H1 (cell line): ENCODE results near the gene CCL1. TPM values are rescaled to one million over a fixed set of nuclear protein-coding genes. Genes with fewer than 3 reads are reported as not detected.

Experiments used
- CTCF ChIA-PET: fragments of 300-600 bp; sonication (Branson Sonifier 250); formaldehyde crosslinking; loops from one replicate; lab custom pipeline; 2021; ENCODE audit not compliant: partially characterized antibody; lab: Charles Lee
- POLR2A ChIA-PET: fragments of 300-600 bp; sonication (Branson Sonifier 250); formaldehyde crosslinking; loops from one replicate; lab custom pipeline; 2021; ENCODE audit warnings: inconsistent platforms; ENCODE audit not compliant: partially characterized antibody; lab: Charles Lee
- DNase-seq, 2 experiments: peaks; one replicate each; pipeline versions ENCODE4 v3.0.0 to v3.0.0-alpha.2; 2010 to 2022; ENCODE audit warnings: low spot score in 2 of 2, low read depth in 1 of 2, mixed read lengths in 1 of 2
- FAIRE-seq: peaks from 2 replicates; lab custom pipeline; 2011; peaks lifted over from hg19 to GRCh38; lab: Jason Lieb, UNC
- H2AFZ ChIP-seq: 2 replicates; pipeline ENCODE4 v1.8.1; 2012; ENCODE audit warnings: low read length, inconsistent platforms
- H2AK5ac ChIP-seq: 2 replicates; pipeline ENCODE4 v1.6.1; 2013; ENCODE audit warnings: low read depth, low read length
- H2BK120ac ChIP-seq: replicated peaks from 2 replicates; pipeline ENCODE3; 2013; ENCODE audit warnings: low read depth, low read length, inconsistent platforms
- H2BK12ac ChIP-seq: 2 replicates; pipeline ENCODE4 v1.6.1; 2013; ENCODE audit warnings: low read depth, low read length
- H2BK15ac ChIP-seq: 2 replicates; pipeline ENCODE4 v1.6.1; 2013; ENCODE audit warnings: low read length
- H2BK20ac ChIP-seq: 2 replicates; pipeline ENCODE4 v1.6.1; 2013; ENCODE audit warnings: low read length
- H2BK5ac ChIP-seq: 2 replicates; pipeline ENCODE4 v1.6.1; 2013; ENCODE audit warnings: low read depth, low read length
- H3K14ac ChIP-seq: 2 replicates; pipeline ENCODE4 v1.6.1; 2013; ENCODE audit warnings: inconsistent platforms; ENCODE audit not compliant: insufficient read length
- H3K18ac ChIP-seq: 2 replicates; pipeline ENCODE4 v1.6.1; 2013; ENCODE audit warnings: low read length; ENCODE audit errors: extremely low read depth
- H3K23ac ChIP-seq: 2 replicates; pipeline ENCODE4 v1.6.1; 2013; ENCODE audit warnings: inconsistent platforms; ENCODE audit not compliant: insufficient read length
- H3K23me2 ChIP-seq: 2 replicates; pipeline ENCODE4 v1.6.1; 2013; ENCODE audit warnings: low read depth, low read length
- H3K27ac ChIP-seq: 2 replicates; pipeline ENCODE4 v1.6.1; 2011; ENCODE audit warnings: low read depth, low read length, inconsistent platforms
- H3K27me3 ChIP-seq, 4 experiments: replicated peaks in 1 of 4; 1 replicate in 1 of 4; 2 replicates in 3 of 4; pipeline versions ENCODE4 v1.6.1 to v1.8.1; 2011 to 2013; ENCODE audit warnings: low read length in 3 of 4, mild to moderate bottlenecking in 3 of 4, inconsistent platforms in 2 of 4, mixed read lengths in 2 of 4, moderate library complexity in 1 of 4; ENCODE audit not compliant: control insufficient read depth in 3 of 4, insufficient read depth in 3 of 4; ENCODE audit errors: extremely low read depth in 1 of 4
- H3K36me3 ChIP-seq, 4 experiments: 2 replicates each; pipeline versions ENCODE4 v1.6.1 to v1.8.1; 2011 to 2013; ENCODE audit warnings: mild to moderate bottlenecking in 4 of 4, low read length in 3 of 4, moderate library complexity in 2 of 4, control low read depth in 1 of 4, inconsistent platforms in 1 of 4; ENCODE audit not compliant: insufficient read depth in 4 of 4, control insufficient read depth in 2 of 4
- H3K4ac ChIP-seq: replicated peaks from 2 replicates; pipeline ENCODE3; 2013; ENCODE audit warnings: low read length, low read depth, mixed read lengths, inconsistent platforms; ENCODE audit not compliant: insufficient read length
- H3K4me1 ChIP-seq, 4 experiments: replicated peaks in 1 of 4; 1 replicate in 1 of 4; 2 replicates in 3 of 4; pipeline versions ENCODE4 v1.6.1 to v1.8.1; 2011 to 2013; ENCODE audit warnings: low read length in 3 of 4, inconsistent platforms in 2 of 4, mixed read lengths in 1 of 4; ENCODE audit not compliant: insufficient read depth in 4 of 4, control insufficient read depth in 3 of 4
- H3K4me2 ChIP-seq, 2 experiments: 2 replicates each; pipeline versions ENCODE4 v1.6.1 to v1.8.1; 2011 to 2013; ENCODE audit warnings: low read depth in 2 of 2, low read length in 2 of 2, control low read depth in 1 of 2, inconsistent platforms in 1 of 2, mild to moderate bottlenecking in 1 of 2; ENCODE audit not compliant: insufficient read depth in 1 of 2
- H3K4me3 ChIP-seq, 4 experiments: fragments of 200-600, 300-600 bp in 1 of 4; sonication (generic), shearing (Covaris generic), sonication (Bioruptor Twin) in 1 of 4; 2 replicates each; pipeline versions ENCODE4 v1.5.1 to v1.8.1; 2011 to 2016; ENCODE audit warnings: low read length in 4 of 4, low read depth in 3 of 4, control low read depth in 2 of 4, inconsistent platforms in 2 of 4, mild to moderate bottlenecking in 2 of 4, mixed read lengths in 1 of 4, moderate library complexity in 1 of 4; ENCODE audit not compliant: insufficient read depth in 2 of 4; ENCODE audit errors: extremely low read depth in 1 of 4
- H3K56ac ChIP-seq: replicated peaks from 2 replicates; pipeline ENCODE3; 2013; ENCODE audit warnings: low read depth, mild to moderate bottlenecking, mixed read lengths, low read length, inconsistent platforms; ENCODE audit not compliant: insufficient read length
- H3K79me1 ChIP-seq: 2 replicates; pipeline ENCODE4 v1.6.1; 2013; ENCODE audit warnings: low read depth, low read length, control low read depth
- H3K79me2 ChIP-seq, 2 experiments: 2 replicates each; pipeline versions ENCODE4 v1.6.1 to v1.8.1; 2012 to 2013; ENCODE audit warnings: low read length in 2 of 2, mild to moderate bottlenecking in 2 of 2, inconsistent platforms in 1 of 2; ENCODE audit not compliant: insufficient read depth in 2 of 2, control insufficient read depth in 1 of 2
- H3K9ac ChIP-seq, 4 experiments: replicated peaks in 1 of 4; 1 replicate in 1 of 4; 2 replicates in 3 of 4; pipeline versions ENCODE4 v1.6.1 to v1.8.1; 2011 to 2013; ENCODE audit warnings: low read depth in 3 of 4, low read length in 3 of 4, control low read depth in 2 of 4, mild to moderate bottlenecking in 2 of 4, moderate library complexity in 2 of 4, inconsistent platforms in 1 of 4; ENCODE audit errors: extremely low read depth in 1 of 4
- H3K9me3 ChIP-seq, 2 experiments: 2 replicates each; pipeline versions ENCODE4 v1.6.1 to v1.8.1; 2012 to 2013; ENCODE audit warnings: mild to moderate bottlenecking in 2 of 2, moderate library complexity in 2 of 2, control low read depth in 1 of 2, inconsistent platforms in 1 of 2, low read depth in 1 of 2, low read length in 1 of 2, mixed read lengths in 1 of 2; ENCODE audit not compliant: insufficient read depth in 2 of 2
- H4K20me1 ChIP-seq, 2 experiments: replicated peaks in 1 of 2; 2 replicates each; pipeline versions ENCODE3 to v1.8.1; 2011 to 2013; ENCODE audit warnings: inconsistent platforms in 2 of 2, low read length in 2 of 2, mild to moderate bottlenecking in 1 of 2; ENCODE audit not compliant: insufficient read depth in 2 of 2, control insufficient read depth in 1 of 2
- H4K5ac ChIP-seq: 2 replicates; pipeline ENCODE4 v1.6.1; 2013; ENCODE audit warnings: low read length, low read depth, mixed read lengths, inconsistent platforms; ENCODE audit not compliant: insufficient read length
- H4K8ac ChIP-seq: 2 replicates; pipeline ENCODE4 v1.8.0; 2013; ENCODE audit warnings: mild to moderate bottlenecking, moderate library complexity, low read length, inconsistent platforms; ENCODE audit not compliant: insufficient read depth; ENCODE audit errors: extremely low read depth
- H4K91ac ChIP-seq: replicated peaks from 2 replicates; pipeline ENCODE3; 2013; ENCODE audit warnings: low read length, mixed read lengths, inconsistent platforms; ENCODE audit not compliant: insufficient read length
- CBX5 ChIP-seq: fragments of 300-800, 300-1000 bp; sonication (generic); IDR thresholded peaks from 2 replicates; pipeline ENCODE4 v1.7.1; 2016; ENCODE audit warnings: antibody characterized with exemption, low read length, low read depth
- CEBPB ChIP-seq: IDR thresholded peaks from 2 replicates; pipeline ENCODE4 v1.6.1; 2012; ENCODE audit warnings: low read depth, low read length
- CTCF ChIP-seq, 3 experiments: IDR thresholded peaks; 1 replicate in 2 of 3; 2 replicates in 1 of 3; pipeline versions ENCODE4 v1.5.1 to v1.6.1; 2011; ENCODE audit warnings: low read length in 3 of 3, mild to moderate bottlenecking in 3 of 3, inconsistent platforms in 2 of 3, low read depth in 1 of 3, moderate library complexity in 1 of 3; ENCODE audit not compliant: insufficient read depth in 1 of 3; ENCODE audit errors: control extremely low read depth in 1 of 3
- EGR1 ChIP-seq: IDR thresholded peaks from 2 replicates; pipeline ENCODE4 v1.6.1; 2011; ENCODE audit warnings: low read depth, low read length, borderline replicate concordance
- FOSL1 ChIP-seq: IDR thresholded peaks from 2 replicates; pipeline ENCODE4 v1.6.1; 2011; ENCODE audit warnings: mild to moderate bottlenecking, low read depth, low read length, moderate library complexity; ENCODE audit not compliant: insufficient read depth
- KDM5A ChIP-seq: fragments of 200-600 bp; IDR thresholded peaks from 2 replicates; pipeline ENCODE4 v1.7.1; 2012; ENCODE audit warnings: mild to moderate bottlenecking, low read length, inconsistent platforms, mixed read lengths
- MAX ChIP-seq: IDR thresholded peaks from 2 replicates; pipeline ENCODE4 v1.6.1; 2012; ENCODE audit warnings: inconsistent platforms
- NANOG ChIP-seq: IDR thresholded peaks from 2 replicates; pipeline ENCODE4 v1.6.1; 2011; ENCODE audit warnings: low read length, low read depth, mild to moderate bottlenecking, inconsistent platforms; ENCODE audit not compliant: insufficient read depth, poor library complexity, severe bottlenecking
- SAP30 ChIP-seq: fragments of 300-600 bp; sonication (generic); IDR thresholded peaks from 2 replicates; pipeline ENCODE4 v1.7.1; 2012; ENCODE audit warnings: low read length, moderate library complexity, mild to moderate bottlenecking, inconsistent platforms; ENCODE audit not compliant: insufficient read depth, insufficient replicate concordance
- USF2 ChIP-seq: IDR thresholded peaks from 2 replicates; pipeline ENCODE4 v1.6.1; 2011; ENCODE audit warnings: low read length, improper control_type of control experiment
- WGBS, 2 experiments: shearing (Covaris generic) in 1 of 2; methylation state at CpG; one replicate each; pipeline versions ENCODE4 v1.1.6 to v1.1.7; 2013 to 2015; ENCODE audit warnings: low lambda C conversion rate in 2 of 2, mixed read lengths in 2 of 2, inconsistent platforms in 1 of 2, low coverage in 1 of 2, missing lambda C conversion rate in 1 of 2; ENCODE audit not compliant: insufficient replicate concordance in 2 of 2, insufficient coverage in 1 of 2, insufficient read length in 1 of 2; ENCODE audit errors: extremely low coverage in 1 of 2, missing lambda C conversion rate in 1 of 2; 5-methylcytosine and 5-hydroxymethylcytosine counted together
- polyA plus RNA-seq, 7 experiments: library from polyadenylated mRNA; depleted of rRNA in 3 of 7; stranded (reverse) in 5 of 7; unstranded in 2 of 7; fragments of >200 nt in 5 of 7; fragments of 200-250 nt in 2 of 7; gene quantifications; 1 replicate in 5 of 7; 2 replicates in 1 of 7; 4 replicates in 1 of 7; pipeline versions ENCODE4 v1.2.1 to v1.2.3, GENCODE V29; 2011 to 2013; ENCODE audit warnings: missing spikeins in 2 of 7, mixed read lengths in 2 of 7
- total RNA-seq: library from RNA; stranded (reverse); fragmentation: NEBNext Ultra II Directional; extraction: Animal tissue kit (Norgen Biotek cat#: 25700); gene quantifications from 2 replicates; pipeline ENCODE4 v1.2.1, GENCODE V29; 2021

The CCL1 gene
- total and polyA plus RNA-seq, 2 of the 8 experiments (the other 6 are each of a cell fraction or from before 2014, with no cell fraction given): not detected

- Histone ChIP-seq H3K9me3 (no peaks in the 10 kb centered on the region), H3K9ac (no peak within 1 kb of the TSS), H3K4me3 (no peak within 1 kb of the TSS), H2BK120ac (no peak within 1 kb of the TSS), H2BK12ac (no peak within 1 kb of the TSS), H4K8ac (no peak within 1 kb of the TSS), H2BK15ac (no peak within 1 kb of the TSS), H3K4ac (no peak within 1 kb of the TSS), H3K27me3 (no peaks in the 10 kb centered on the region), H4K91ac (no peak within 1 kb of the TSS), H3K14ac (no peak within 1 kb of the TSS), H4K20me1 (no peaks in the 10 kb centered on the region), H3K27ac (no peak within 1 kb of the TSS), H2AFZ (no peak within 1 kb of the TSS), H2BK5ac (no peak within 1 kb of the TSS), H2AK5ac (no peak within 1 kb of the TSS), H3K4me1 (no peaks in the 10 kb centered on the region), H3K18ac (no peak within 1 kb of the TSS), H3K79me1 (no peaks in the 10 kb centered on the region), H4K5ac (no peak within 1 kb of the TSS), H3K4me2 (no peak within 1 kb of the TSS), H3K23ac (no peak within 1 kb of the TSS), H3K56ac (no peak within 1 kb of the TSS), H3K36me3 (no peaks in the 10 kb centered on the region), H3K79me2 (no peaks in the 10 kb centered on the region), H2BK20ac (no peak within 1 kb of the TSS), H3K23me2 (no peaks in the 10 kb centered on the region)
- DNase-seq (no peak), FAIRE-seq (no peak)
- CTCF ChIA-PET: interaction anchor here (0.6 to 15.7 kb wide), 10 partner anchors 13 to 189 kb away, joined by 3 to 442 read pairs (median 4); partner anchors contain the start of gene CCL8
- POLR2A ChIA-PET: no interaction called here
- 91% methylated on average over 5 of the region's 5 CpGs; no CpG with 5 or more reads in 1 of the 2 experiments for WGBS, 2 experiments
- TF ChIP-seq NANOG: no peak
- no peak for TF ChIP-seq CBX5
- no peak for TF ChIP-seq KDM5A
- no peak for TF ChIP-seq SAP30
- TF ChIP-seq MAX: no peak
- TF ChIP-seq CEBPB: no peak
- TF ChIP-seq USF2: no peak
- TF ChIP-seq FOSL1: no peak
- TF ChIP-seq CTCF (IDR thresholded peaks at IDR 0.05; ENCODE audit: control extremely low read depth in 1 of 3, insufficient read depth in 1 of 3, low read depth in 1 of 3, low read length in 3 of 3): no peak
- TF ChIP-seq EGR1: no peak
These were observed 6.8 kb downstream of the CCL1 start, which contains the start of gene CCL13 for GRCh38 chr17:34356194-34356593. TSS of gene CCL13 (plus strand) at chr17:34356480. CDS start at chr17:34356527, 47 bp downstream.
